Choroid plexus epithelial cell (primary cell): ENCODE measurements around the gene NKX1-2.

Source experiments
- DNase-seq: peaks from one replicate; pipeline ENCODE4 v3.0.0-alpha.2; 2010; ENCODE audit warnings: low read depth
- H3K4me3 ChIP-seq: 2 replicates; pipeline ENCODE4 v1.5.1; 2011; ENCODE audit warnings: low read depth, mild to moderate bottlenecking, control low read depth, low read length, moderate library complexity
- TF ChIP-seq, protein P1 (sequence below): conservative IDR thresholded peaks from 2 replicates; pipeline ENCODE4 v1.5.1; 2011; ENCODE audit warnings: low read depth, mild to moderate bottlenecking, control low read depth, inconsistent platforms, low read length, moderate library complexity

Gene NKX1-2

DNA sequence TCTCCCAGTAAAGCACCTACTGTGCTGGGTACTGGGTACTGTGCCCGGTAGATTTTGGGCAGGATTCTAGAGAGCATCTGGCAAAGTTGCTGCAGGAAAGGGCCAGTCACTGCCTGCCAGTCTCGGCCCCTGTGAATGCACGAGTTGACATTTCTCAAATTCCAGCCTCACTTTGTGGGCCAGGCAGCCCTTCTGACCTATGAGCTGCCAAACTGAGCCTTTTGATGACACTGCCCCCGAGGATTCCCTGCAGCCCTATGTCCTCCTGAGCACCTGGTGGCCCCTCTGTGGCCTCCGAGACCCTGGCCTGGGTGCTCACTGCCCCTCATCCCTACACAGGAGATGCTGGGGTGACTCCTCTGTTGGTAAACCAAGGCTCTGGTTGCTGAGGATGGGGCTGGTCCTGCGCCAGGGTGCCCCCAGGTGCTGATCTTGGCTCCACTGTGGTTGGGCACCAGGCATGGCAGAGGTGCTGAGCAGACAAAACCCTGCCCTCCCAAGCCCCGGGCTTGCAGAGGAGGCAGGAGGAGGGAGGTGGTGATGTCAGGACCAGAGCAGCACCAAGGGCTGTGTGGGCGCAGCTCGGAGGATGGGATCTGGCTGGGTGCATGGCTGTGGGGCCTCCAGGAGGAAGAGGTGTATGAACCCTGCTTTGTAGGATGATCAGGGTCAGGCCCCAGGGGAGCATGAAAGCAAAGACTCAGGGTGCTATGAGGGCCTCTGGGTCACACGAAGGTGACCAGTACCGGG, 28.0 kb upstream of the NKX1-2 start:
- TF ChIP-seq, protein P1, sequence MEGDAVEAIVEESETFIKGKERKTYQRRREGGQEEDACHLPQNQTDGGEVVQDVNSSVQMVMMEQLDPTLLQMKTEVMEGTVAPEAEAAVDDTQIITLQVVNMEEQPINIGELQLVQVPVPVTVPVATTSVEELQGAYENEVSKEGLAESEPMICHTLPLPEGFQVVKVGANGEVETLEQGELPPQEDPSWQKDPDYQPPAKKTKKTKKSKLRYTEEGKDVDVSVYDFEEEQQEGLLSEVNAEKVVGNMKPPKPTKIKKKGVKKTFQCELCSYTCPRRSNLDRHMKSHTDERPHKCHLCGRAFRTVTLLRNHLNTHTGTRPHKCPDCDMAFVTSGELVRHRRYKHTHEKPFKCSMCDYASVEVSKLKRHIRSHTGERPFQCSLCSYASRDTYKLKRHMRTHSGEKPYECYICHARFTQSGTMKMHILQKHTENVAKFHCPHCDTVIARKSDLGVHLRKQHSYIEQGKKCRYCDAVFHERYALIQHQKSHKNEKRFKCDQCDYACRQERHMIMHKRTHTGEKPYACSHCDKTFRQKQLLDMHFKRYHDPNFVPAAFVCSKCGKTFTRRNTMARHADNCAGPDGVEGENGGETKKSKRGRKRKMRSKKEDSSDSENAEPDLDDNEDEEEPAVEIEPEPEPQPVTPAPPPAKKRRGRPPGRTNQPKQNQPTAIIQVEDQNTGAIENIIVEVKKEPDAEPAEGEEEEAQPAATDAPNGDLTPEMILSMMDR = no peak
- no peak for DNase-seq
- no peak overlapping the region for H3K4me3 ChIP-seq

DNA sequence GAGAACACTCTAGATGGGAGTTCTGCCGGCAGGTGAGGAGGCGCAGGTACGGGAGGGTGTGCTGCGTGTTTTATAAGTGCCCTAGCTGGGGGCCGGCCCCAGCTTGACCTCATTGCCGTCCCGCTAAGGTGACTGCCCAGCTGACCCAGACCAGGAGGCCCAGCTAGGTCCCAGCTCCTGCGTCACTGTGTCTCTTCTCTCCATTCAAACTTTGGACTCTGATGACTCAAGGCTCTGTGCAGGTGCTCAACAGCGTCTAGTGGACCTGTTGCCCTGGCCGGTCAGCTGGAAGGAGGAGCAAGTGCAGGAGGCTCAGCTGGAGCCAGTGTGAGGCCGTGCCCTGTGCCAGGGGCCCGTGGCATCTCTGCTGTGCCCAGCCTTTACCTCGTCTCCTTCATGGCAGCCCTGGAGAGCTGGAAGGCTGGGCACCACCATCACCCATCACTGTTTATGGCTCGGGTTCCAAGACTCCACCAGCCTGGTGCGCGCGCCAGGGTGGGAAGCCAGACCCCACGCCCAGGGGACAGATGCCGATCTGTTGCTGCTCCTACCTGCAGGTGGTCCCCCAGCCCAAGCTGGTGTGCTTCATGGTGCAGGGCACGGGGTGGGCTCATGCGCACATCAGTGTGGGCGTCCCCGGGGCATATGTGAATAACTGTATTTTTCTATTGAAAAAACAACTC, 26.3 kb upstream of the NKX1-2 start:
- H3K4me3 ChIP-seq = no peak overlapping the region
- TF ChIP-seq, protein P1 = no peak
- DNase-seq = no peak

- TF ChIP-seq, protein P1 = no peak
- no peak overlapping the region for H3K4me3 ChIP-seq
- no peak for DNase-seq
These were observed 24.8 kb upstream of the NKX1-2 start for GRCh38 chr10:124474514-124475070.

DNA sequence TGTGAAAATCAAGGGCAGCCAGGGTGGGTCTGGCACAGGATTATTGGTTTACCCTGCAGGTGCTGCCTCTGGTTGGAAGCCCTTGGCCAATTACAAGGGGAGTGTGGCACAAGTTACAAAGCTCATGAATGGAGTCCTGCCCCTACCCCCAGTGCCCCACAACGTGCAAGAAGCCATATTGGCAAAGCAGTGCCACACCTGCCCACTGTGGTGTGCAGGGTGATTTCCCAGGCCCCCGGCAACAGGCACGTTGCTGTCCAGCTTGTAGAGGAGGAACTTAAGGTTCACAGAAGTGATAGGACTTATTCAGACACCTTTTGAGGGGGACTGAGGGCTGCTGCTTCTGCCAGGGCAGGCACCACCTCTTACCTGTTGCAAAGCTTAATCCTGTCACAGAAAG, 23.2 kb upstream of the NKX1-2 start:
- TF ChIP-seq, protein P1 = no peak
- H3K4me3 ChIP-seq = no peak overlapping the region
- DNase-seq = no peak

DNA sequence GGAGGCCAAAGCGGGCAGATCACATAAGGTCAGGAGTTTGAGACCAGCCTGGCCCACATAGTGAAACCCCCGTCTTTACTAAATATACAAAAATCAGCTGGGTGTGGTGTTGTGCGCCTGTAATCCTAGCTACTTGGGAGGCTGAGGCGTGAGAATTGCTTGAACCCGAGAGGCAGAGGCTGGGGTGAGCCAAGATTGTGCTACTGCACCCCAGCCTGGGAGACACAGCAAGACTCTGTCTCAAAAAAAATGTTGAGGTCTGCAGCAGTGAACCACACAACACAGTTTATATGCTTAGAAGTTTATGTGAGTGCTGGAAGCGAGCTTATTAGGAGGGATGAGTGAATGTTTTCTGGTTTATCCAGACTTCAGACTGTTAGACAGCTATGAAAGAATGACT, 22.2 kb upstream of the NKX1-2 start:
- no peak overlapping the region for H3K4me3 ChIP-seq
- DNase-seq = no peak
- TF ChIP-seq, protein P1 = no peak

DNA sequence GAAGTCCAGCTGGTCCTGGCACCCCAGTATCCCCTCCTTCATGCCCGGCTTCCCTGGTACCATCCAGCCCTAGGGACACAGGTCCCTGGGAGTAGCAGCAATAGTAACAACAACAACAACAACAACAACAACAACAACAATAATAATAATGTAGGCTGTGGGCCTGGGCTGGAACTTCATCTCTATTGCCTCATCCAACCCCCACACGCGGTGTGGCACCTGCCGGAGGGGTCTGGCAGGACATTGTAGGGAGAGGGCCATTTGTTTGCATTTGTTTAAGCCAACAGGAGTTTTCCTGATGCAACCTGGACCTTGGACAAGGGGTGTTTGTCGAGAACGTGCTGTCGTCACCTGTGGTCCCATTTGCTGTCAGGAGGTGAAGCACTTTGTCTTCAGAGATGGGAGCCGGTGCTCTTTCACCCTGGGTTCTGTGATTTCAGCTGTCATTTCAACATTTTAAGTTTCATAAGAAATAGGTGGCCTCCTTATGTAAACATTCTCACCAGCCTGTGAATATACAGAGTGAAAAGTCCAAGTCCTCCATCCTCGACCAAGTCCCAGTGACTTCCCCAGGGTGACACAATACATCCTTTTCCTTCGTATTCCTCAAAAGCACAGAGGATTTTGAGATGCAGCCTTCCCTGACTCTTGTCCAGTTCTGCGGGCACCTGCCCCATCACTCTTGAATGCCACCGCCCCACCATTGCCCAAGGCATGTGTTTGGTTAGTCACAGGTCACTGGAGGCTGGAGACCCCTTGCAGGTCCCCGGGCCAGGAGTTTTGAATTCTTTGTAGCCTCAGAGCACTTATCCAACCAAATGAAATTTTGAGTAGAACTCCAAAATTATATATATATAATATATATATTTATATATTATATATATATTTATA, 21.0 kb upstream of the NKX1-2 start:
- no peak for DNase-seq
- no peak overlapping the region for H3K4me3 ChIP-seq
- TF ChIP-seq, protein P1 = no peak
